A673 (cell line): ENCODE measurements around the gene PLCB4. TPM values are rescaled to one million over a fixed set of nuclear protein-coding genes. Genes with fewer than 3 reads are reported as not detected.
A peak's percentile ranks its signal among the peaks of the same experiment; 100 is the strongest.

ENCODE experiments used
- BruUV-seq: library from RNA; stranded (reverse); fragments of 400-500 nt; replicated peaks from 2 replicates; lab custom pipeline; 2021; lab: Mats Ljungman, UMichigan
- CTCF ChIA-PET: fragments of 300-600 bp; sonication (Branson Sonifier 250); formaldehyde crosslinking; loops from one replicate; lab custom pipeline; 2022; ENCODE audit warnings: antibody characterized with exemption; lab: Charles Lee
- POLR2A ChIA-PET: fragments of 300-600 bp; sonication (Branson Sonifier 250); formaldehyde crosslinking; loops from one replicate; lab custom pipeline; 2022; ENCODE audit warnings: antibody characterized with exemption; ENCODE audit not compliant: low non-redundant PET; lab: Charles Lee
- DNase-seq: peaks from one replicate; pipeline ENCODE4 v3.0.0-alpha.2; 2015; ENCODE audit warnings: low spot score
- H3K27ac ChIP-seq: fragments of 200-600 bp; sonication (generic); 2 replicates; pipeline ENCODE4 v1.5.1; 2016; ENCODE audit warnings: mixed run types, low read depth, mild to moderate bottlenecking, mixed read lengths, antibody characterized with exemption, low read length; ENCODE audit not compliant: poor library complexity, severe bottlenecking
- H3K27me3 ChIP-seq: fragments of 200-600 bp; sonication (generic); replicated peaks from 2 replicates; pipeline ENCODE4 v1.6.1; 2017; ENCODE audit warnings: mixed run types, low read depth, mild to moderate bottlenecking, mixed read lengths, antibody characterized with exemption, low read length; ENCODE audit not compliant: insufficient read depth, poor library complexity
- H3K36me3 ChIP-seq: fragments of 200-600 bp; sonication (generic); 2 replicates; pipeline ENCODE4 v1.6.1; 2016; ENCODE audit warnings: mixed run types, mild to moderate bottlenecking, mixed read lengths, antibody characterized with exemption, low read length; ENCODE audit not compliant: insufficient read depth, poor library complexity, severe bottlenecking
- H3K4me1 ChIP-seq: fragments of 200-600 bp; sonication (generic); 2 replicates; pipeline ENCODE4 v1.6.1; 2017; ENCODE audit warnings: mixed run types, mild to moderate bottlenecking, mixed read lengths, antibody characterized with exemption, low read length; ENCODE audit not compliant: insufficient read depth, poor library complexity, severe bottlenecking
- H3K4me3 ChIP-seq: fragments of 200-600 bp; sonication (generic); 2 replicates; pipeline ENCODE4 v1.5.1; 2016; ENCODE audit warnings: low read depth, mixed run types, mild to moderate bottlenecking, mixed read lengths, low read length; ENCODE audit not compliant: poor library complexity, severe bottlenecking
- H3K9me3 ChIP-seq: fragments of 200-600 bp; sonication (generic); 2 replicates; pipeline ENCODE4 v1.6.1; 2016; ENCODE audit warnings: mixed run types, low read depth, mild to moderate bottlenecking, mixed read lengths, antibody characterized with exemption, low read length; ENCODE audit not compliant: poor library complexity, severe bottlenecking
- EZH2 ChIP-seq: fragments of 200-600 bp; sonication (generic); IDR thresholded peaks from 2 replicates; pipeline ENCODE4 v1.6.1; 2017; ENCODE audit warnings: borderline replicate concordance, low read depth, mild to moderate bottlenecking, mixed read lengths, antibody characterized with exemption, low read length; ENCODE audit not compliant: poor library complexity, severe bottlenecking
- intact Hi-C: fragments of 100-400 bp; cut with micrococcal nuclease; formaldehyde crosslinking; loops from one replicate; pipeline ENCODE4 v1.10.0; 2022; ENCODE audit not compliant: unreplicated experiment
- total RNA-seq: library from RNA; stranded (reverse); gene quantifications from 2 replicates; pipeline ENCODE4 v1.2.3, GENCODE V29; 2021
- TF ChIP-seq, protein P1 (sequence below): fragments of 300-800, 200-600 bp; sonication (generic); conservative IDR thresholded peaks from 2 replicates; pipeline ENCODE4 v1.5.1; 2017; ENCODE audit warnings: low read depth, mild to moderate bottlenecking, antibody characterized with exemption, low read length, moderate library complexity, mixed read lengths

Gene PLCB4
- total RNA-seq, 1 experiment from 2014 or later, result 6.2 TPM

DNA sequence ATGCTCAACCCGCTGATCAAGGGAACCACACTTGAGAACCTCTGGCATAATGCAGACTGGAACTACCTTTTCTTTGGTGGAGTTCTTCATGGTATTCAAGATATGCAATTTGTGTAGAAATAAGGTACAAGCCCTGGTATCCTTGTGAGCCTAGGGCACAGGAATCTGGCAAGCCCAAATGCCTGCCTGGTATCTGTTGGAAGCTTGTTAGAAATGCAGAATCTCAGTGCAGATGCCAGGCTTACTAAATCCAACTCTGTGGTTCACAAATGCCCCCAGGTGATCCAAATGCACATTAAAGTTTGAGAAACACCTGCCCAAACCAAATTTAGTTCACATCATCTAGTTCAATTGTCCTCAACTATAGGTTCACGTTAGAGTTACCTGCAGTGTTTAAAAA lies 285.7 kb downstream of the PLCB4 start:
- H3K27me3 ChIP-seq, result no peaks in the 10 kb centered on the region
- ChIA-PET POLR2A (no interaction called here), CTCF (no interaction called here)
- BruUV-seq, result no TSS peak
- TF ChIP-seq EZH2, result no peak
- TF ChIP-seq, protein P1, sequence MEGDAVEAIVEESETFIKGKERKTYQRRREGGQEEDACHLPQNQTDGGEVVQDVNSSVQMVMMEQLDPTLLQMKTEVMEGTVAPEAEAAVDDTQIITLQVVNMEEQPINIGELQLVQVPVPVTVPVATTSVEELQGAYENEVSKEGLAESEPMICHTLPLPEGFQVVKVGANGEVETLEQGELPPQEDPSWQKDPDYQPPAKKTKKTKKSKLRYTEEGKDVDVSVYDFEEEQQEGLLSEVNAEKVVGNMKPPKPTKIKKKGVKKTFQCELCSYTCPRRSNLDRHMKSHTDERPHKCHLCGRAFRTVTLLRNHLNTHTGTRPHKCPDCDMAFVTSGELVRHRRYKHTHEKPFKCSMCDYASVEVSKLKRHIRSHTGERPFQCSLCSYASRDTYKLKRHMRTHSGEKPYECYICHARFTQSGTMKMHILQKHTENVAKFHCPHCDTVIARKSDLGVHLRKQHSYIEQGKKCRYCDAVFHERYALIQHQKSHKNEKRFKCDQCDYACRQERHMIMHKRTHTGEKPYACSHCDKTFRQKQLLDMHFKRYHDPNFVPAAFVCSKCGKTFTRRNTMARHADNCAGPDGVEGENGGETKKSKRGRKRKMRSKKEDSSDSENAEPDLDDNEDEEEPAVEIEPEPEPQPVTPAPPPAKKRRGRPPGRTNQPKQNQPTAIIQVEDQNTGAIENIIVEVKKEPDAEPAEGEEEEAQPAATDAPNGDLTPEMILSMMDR, result no peak
- intact Hi-C loops, result no loop called here
- no peaks in the 10 kb centered on the region for H3K36me3 ChIP-seq
- no peak overlapping the region for H3K4me3 ChIP-seq
- no peaks in the 10 kb centered on the region for H3K4me1 ChIP-seq
- no peak overlapping the region for H3K27ac ChIP-seq
- DNase-seq, result no peak
- H3K9me3 ChIP-seq, result no peaks in the 10 kb centered on the region

DNA sequence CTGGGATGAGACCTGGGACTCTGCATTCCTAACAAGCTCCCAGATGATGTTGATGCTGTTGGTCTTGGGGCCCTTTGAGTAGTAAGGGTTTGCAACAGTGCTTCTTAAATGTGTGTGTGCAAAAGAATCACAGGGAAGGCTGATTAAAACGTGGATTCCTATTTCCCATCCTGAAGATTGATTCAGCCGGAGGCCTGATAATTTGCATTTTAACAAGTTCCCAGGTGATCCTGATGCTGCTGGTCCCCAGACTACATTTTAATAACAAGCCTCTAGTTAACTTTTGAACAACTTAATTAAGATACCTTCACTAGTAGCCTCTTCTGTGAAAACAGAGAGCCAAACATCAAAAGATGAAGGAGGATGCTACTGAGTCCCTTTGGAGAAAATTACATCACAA lies 289.1 kb downstream of the PLCB4 start:
- intact Hi-C loops, result loop anchor here (2.0 kb wide), 4 partner anchors 143 to 607 kb away; no protein-coding TSS in a partner anchor
- Histone ChIP-seq H3K4me1 (no peaks in the 10 kb centered on the region), H3K9me3 (no peaks in the 10 kb centered on the region), H3K27me3 (no peaks in the 10 kb centered on the region), H3K27ac (no peak overlapping the region), H3K4me3 (no peak overlapping the region), H3K36me3 (no peaks in the 10 kb centered on the region)
- ChIA-PET CTCF (no interaction called here), POLR2A (no interaction called here)
- BruUV-seq, result no TSS peak
- DNase-seq, result no peak
- no peak for TF ChIP-seq EZH2
- TF ChIP-seq, protein P1, result no peak

DNA sequence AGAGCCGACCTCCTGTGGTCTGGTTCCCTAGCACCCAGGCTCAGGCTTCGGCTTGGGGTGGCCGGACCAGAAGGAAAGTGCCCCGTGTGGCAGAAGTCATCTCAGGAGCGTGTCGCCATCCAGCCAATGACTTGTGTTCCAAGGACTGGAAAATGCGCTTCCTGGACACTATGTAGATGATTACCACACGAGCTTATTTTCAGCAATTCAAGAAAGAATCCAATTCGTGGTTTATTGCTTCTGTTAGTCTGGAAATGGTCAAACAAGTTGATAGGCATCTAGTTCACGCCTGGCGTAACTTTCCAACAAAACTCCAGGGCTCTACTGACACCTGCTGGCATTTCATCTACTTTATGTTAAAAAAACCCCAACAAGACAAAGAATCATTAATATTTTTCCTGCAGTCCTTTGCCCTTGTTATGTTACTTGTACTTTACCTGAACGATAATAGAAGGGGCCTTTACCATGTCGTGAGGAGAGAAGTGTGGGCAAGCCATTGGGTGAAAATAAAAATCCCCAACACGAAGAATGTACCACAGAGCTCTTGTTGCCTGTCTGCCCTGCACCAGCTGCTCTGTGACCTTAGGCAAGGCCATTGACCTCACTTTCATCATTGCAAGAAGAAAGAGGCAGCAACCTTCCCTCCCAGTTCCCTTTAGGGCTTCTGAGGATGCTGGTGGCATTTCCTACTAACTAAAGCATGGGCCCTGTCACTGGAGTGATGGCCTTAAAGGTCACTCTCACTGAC lies 290.8 kb downstream of the PLCB4 start:
- TF ChIP-seq, protein P1, result peak; percentile 58
- no peak for TF ChIP-seq EZH2
- peak; percentile 66 for DNase-seq
- Histone ChIP-seq H3K27ac (no peak overlapping the region), H3K9me3 (no peaks in the 10 kb centered on the region), H3K27me3 (no peaks in the 10 kb centered on the region), H3K36me3 (no peaks in the 10 kb centered on the region), H3K4me1 (no peaks in the 10 kb centered on the region), H3K4me3 (no peak overlapping the region)
- intact Hi-C loops, result loop anchor here (1.0 to 2.0 kb wide), 5 partner anchors 145 to 609 kb away; no protein-coding TSS in a partner anchor
- BruUV-seq, result no TSS peak
- ChIA-PET CTCF (interaction anchor here (1.3 kb wide), 1 partner anchor 506 kb away, joined by 4 read pairs; no protein-coding TSS in a partner anchor), POLR2A (no interaction called here)
